HUES48 (cell line): Measurements from ENCODE around the gene ACYP2.
A peak's percentile ranks its signal among the peaks of the same experiment; 100 is the strongest.
"Not testable (repeated sequence)": the region's sequence is repeated elsewhere in the genome, so short reads cannot be mapped to it uniquely, and the experiment has no call there.

Experiments used
- H3K27ac ChIP-seq: one replicate; pipeline ENCODE4 v1.7.0; 2013; ENCODE audit warnings: low read depth, low read length, inconsistent platforms
- H3K27me3 ChIP-seq: 2 replicates; pipeline ENCODE4 v1.6.1; 2013; ENCODE audit warnings: mild to moderate bottlenecking, low read length; ENCODE audit not compliant: control insufficient read depth, insufficient read depth
- H3K36me3 ChIP-seq: 2 replicates; pipeline ENCODE4 v1.6.1; 2013; ENCODE audit warnings: low read length; ENCODE audit not compliant: control insufficient read depth, insufficient read depth
- H3K4me1 ChIP-seq: 2 replicates; pipeline ENCODE4 v1.6.1; 2013; ENCODE audit warnings: mild to moderate bottlenecking, low read length; ENCODE audit not compliant: control insufficient read depth, insufficient read depth
- H3K4me3 ChIP-seq: 2 replicates; pipeline ENCODE4 v1.5.1; 2013; ENCODE audit warnings: mild to moderate bottlenecking, low read depth, low read length
- H3K9ac ChIP-seq: 2 replicates; pipeline ENCODE4 v1.6.1; 2013; ENCODE audit warnings: mild to moderate bottlenecking, low read depth, low read length, moderate library complexity
- H3K9me3 ChIP-seq: 2 replicates; pipeline ENCODE4 v1.6.1; 2013; ENCODE audit warnings: low read length; ENCODE audit not compliant: control insufficient read depth, insufficient read depth

ACYP2 gene

GRCh38 chr2:54097124-54097523 is 18.3 kb upstream of the ACYP2 start:
- H3K27me3 ChIP-seq, result no peaks in the 10 kb centered on the region
- H3K9ac ChIP-seq, result no peak overlapping the region
- no peak overlapping the region for H3K27ac ChIP-seq
- 0 out of 2 replicates have a peak, but pooled peaks cover 4% of the 10 kb centered on the region for H3K9me3 ChIP-seq
- H3K4me3 ChIP-seq, result no peak overlapping the region
- no peaks in the 10 kb centered on the region for H3K36me3 ChIP-seq
- H3K4me1 ChIP-seq, result 0 out of 2 replicates have a peak, but pooled peaks cover 9% of the 10 kb centered on the region

GRCh38 chr2:54099370-54099769 is 16.0 kb upstream of the ACYP2 start:
- no peak overlapping the region for H3K27ac ChIP-seq
- H3K4me1 ChIP-seq, result peaks cover 4% of the 10 kb centered on the region; the same call in 1 of the 2 replicates
- H3K4me3 ChIP-seq, result no peak overlapping the region
- H3K27me3 ChIP-seq, result no peaks in the 10 kb centered on the region
- 0 out of 2 replicates have a peak, but pooled peaks cover 4% of the 10 kb centered on the region for H3K9me3 ChIP-seq
- no peaks in the 10 kb centered on the region for H3K36me3 ChIP-seq
- no peak overlapping the region for H3K9ac ChIP-seq

- Histone ChIP-seq H3K4me3 (no peak overlapping the region), H3K36me3 (no peaks in the 10 kb centered on the region), H3K9ac (no peak overlapping the region), H3K4me1 (peaks cover 4% of the 10 kb centered on the region; the same call in 1 of the 2 replicates), H3K27me3 (no peaks in the 10 kb centered on the region), H3K9me3 (0 out of 2 replicates have a peak, but pooled peaks cover 4% of the 10 kb centered on the region), H3K27ac (no peak overlapping the region)
Measured at GRCh38 chr2:54099829-54100585, 15.4 kb upstream of the ACYP2 start.

- H3K4me3 ChIP-seq, result no peak overlapping the region
- no peak overlapping the region for H3K9ac ChIP-seq
- H3K27ac ChIP-seq, result no peak overlapping the region
Measured at GRCh38 chr2:54100772-54101171, 14.6 kb upstream of the ACYP2 start.

GRCh38 chr2:54103454-54104314 is 11.7 kb upstream of the ACYP2 start:
- no peak overlapping the region for H3K27ac ChIP-seq
- no peaks in the 10 kb centered on the region for H3K36me3 ChIP-seq
- H3K9me3 ChIP-seq, result no peaks in the 10 kb centered on the region
- no peak overlapping the region for H3K4me3 ChIP-seq
- H3K4me1 ChIP-seq, result peaks cover 4% of the 10 kb centered on the region; the same call in 1 of the 2 replicates
- H3K27me3 ChIP-seq, result no peaks in the 10 kb centered on the region
- no peak overlapping the region for H3K9ac ChIP-seq

More at GRCh38 chr2:54100772-54101171, 14.6 kb upstream of the ACYP2 start:
- no peaks in the 10 kb centered on the region for H3K27me3 ChIP-seq
- H3K36me3 ChIP-seq, result no peaks in the 10 kb centered on the region
- H3K4me1 ChIP-seq, result peaks cover 4% of the 10 kb centered on the region; the same call in 1 of the 2 replicates
- 0 out of 2 replicates have a peak, but pooled peaks cover 4% of the 10 kb centered on the region for H3K9me3 ChIP-seq

GRCh38 chr2:54106631-54107454 is 8.6 kb upstream of the ACYP2 start:
- H3K27ac ChIP-seq, result no peak overlapping the region
- no peaks in the 10 kb centered on the region for H3K27me3 ChIP-seq
- no peak overlapping the region for H3K9ac ChIP-seq
- H3K4me3 ChIP-seq, result no peak overlapping the region
- no peaks in the 10 kb centered on the region for H3K36me3 ChIP-seq
- no peaks in the 10 kb centered on the region for H3K9me3 ChIP-seq
- H3K4me1 ChIP-seq, result peaks cover 4% of the 10 kb centered on the region; the same call in 1 of the 2 replicates

GRCh38 chr2:54107455-54107764 is 8.0 kb upstream of the ACYP2 start:
- peaks cover 4% of the 10 kb centered on the region; the same call in 1 of the 2 replicates for H3K4me1 ChIP-seq

GRCh38 chr2:54107903-54108615 is 7.4 kb upstream of the ACYP2 start:
- Histone ChIP-seq H3K9ac (no peak overlapping the region), H3K4me3 (no peak overlapping the region), H3K4me1 (peaks cover 4% of the 10 kb centered on the region; the same call in 1 of the 2 replicates), H3K9me3 (no peaks in the 10 kb centered on the region), H3K27me3 (no peaks in the 10 kb centered on the region), H3K36me3 (no peaks in the 10 kb centered on the region), H3K27ac (no peak overlapping the region)

More at GRCh38 chr2:54107455-54107764, 8.0 kb upstream of the ACYP2 start:
- no peaks in the 10 kb centered on the region for H3K9me3 ChIP-seq
- no peaks in the 10 kb centered on the region for H3K27me3 ChIP-seq
- no peak overlapping the region for H3K27ac ChIP-seq
- no peaks in the 10 kb centered on the region for H3K36me3 ChIP-seq
- H3K4me3 ChIP-seq, result no peak overlapping the region
- H3K9ac ChIP-seq, result no peak overlapping the region

- Histone ChIP-seq H3K9ac (no peak overlapping the region), H3K27ac (no peak overlapping the region), H3K4me3 (no peak overlapping the region), H3K36me3 (no peaks in the 10 kb centered on the region), H3K4me1 (no peaks in the 10 kb centered on the region), H3K9me3 (no peaks in the 10 kb centered on the region), H3K27me3 (no peaks in the 10 kb centered on the region)
Measured at GRCh38 chr2:54109848-54110247, 5.6 kb upstream of the ACYP2 start.

- Histone ChIP-seq H3K4me3 (peak overlapping the region; percentile 91), H3K9me3 (peaks cover 11% of the 10 kb centered on the region)
- H3K9ac ChIP-seq, H3K27ac ChIP-seq, H3K4me1 ChIP-seq, H3K27me3 ChIP-seq, H3K36me3 ChIP-seq: not testable (repeated sequence)
Measured at GRCh38 chr2:54114479-54114878, 936 bp upstream of the ACYP2 start.
